Calu3 (cell line): Measurements from ENCODE around the gene CXCL16. TPM values are rescaled to one million over a fixed set of nuclear protein-coding genes. Genes with fewer than 3 reads are reported as not detected.
"Not testable (repeated sequence)": the region's sequence is repeated elsewhere in the genome, so short reads cannot be mapped to it uniquely, and the experiment has no call there.

Source experiments
- BruUV-seq: library from RNA; stranded (reverse); fragments of 400-500 nt; replicated peaks from 2 replicates; lab custom pipeline; 2021; lab: Mats Ljungman, UMichigan
- CTCF ChIA-PET: fragments of 300-600 bp; sonication (Branson Sonifier 250); formaldehyde crosslinking; loops from one replicate; lab custom pipeline; 2022; ENCODE audit warnings: antibody characterized with exemption; lab: Charles Lee
- DNase-seq: peaks from one replicate; pipeline ENCODE4 v3.0.0; 2022
- H3K27ac Mint-ChIP-seq: one replicate; pipeline ENCODE4 v1.8.0; 2022; ENCODE audit warnings: mixed read lengths; ENCODE audit not compliant: unreplicated experiment
- H3K27me3 Mint-ChIP-seq: one replicate; pipeline ENCODE4 v1.8.0; 2022; ENCODE audit warnings: mixed read lengths; ENCODE audit not compliant: unreplicated experiment
- H3K36me3 Mint-ChIP-seq: one replicate; pipeline ENCODE4 v1.8.0; 2022; ENCODE audit warnings: mild to moderate bottlenecking, moderate library complexity, mixed read lengths; ENCODE audit not compliant: insufficient read depth, unreplicated experiment
- H3K4me1 Mint-ChIP-seq: one replicate; pipeline ENCODE4 v1.8.0; 2022; ENCODE audit warnings: mild to moderate bottlenecking, low read depth, mixed read lengths; ENCODE audit not compliant: unreplicated experiment
- H3K4me3 Mint-ChIP-seq: one replicate; pipeline ENCODE4 v1.8.0; 2022; ENCODE audit warnings: mild to moderate bottlenecking, low read depth, moderate library complexity, mixed read lengths; ENCODE audit not compliant: unreplicated experiment
- H3K9me3 Mint-ChIP-seq: one replicate; pipeline ENCODE4 v1.8.0; 2022; ENCODE audit warnings: low read depth, mixed read lengths; ENCODE audit not compliant: unreplicated experiment
- intact Hi-C: fragments of 100-400 bp; cut with micrococcal nuclease; formaldehyde crosslinking; loops from one replicate; pipeline ENCODE4 v1.10.0; 2022; ENCODE audit not compliant: unreplicated experiment
- total RNA-seq: library from RNA; stranded (reverse); gene quantifications from 2 replicates; pipeline ENCODE4 v1.2.3, GENCODE V29; 2022
- TF ChIP-seq, protein P1 (sequence below): fragments of 200-600 bp; IDR thresholded peaks from one replicate; pipeline ENCODE4 v1.8.0; 2022; ENCODE audit warnings: antibody characterized with exemption; ENCODE audit not compliant: unreplicated experiment

CXCL16 gene
- total RNA-seq, 1 experiment from 2014 or later = 73.1 TPM

DNA sequence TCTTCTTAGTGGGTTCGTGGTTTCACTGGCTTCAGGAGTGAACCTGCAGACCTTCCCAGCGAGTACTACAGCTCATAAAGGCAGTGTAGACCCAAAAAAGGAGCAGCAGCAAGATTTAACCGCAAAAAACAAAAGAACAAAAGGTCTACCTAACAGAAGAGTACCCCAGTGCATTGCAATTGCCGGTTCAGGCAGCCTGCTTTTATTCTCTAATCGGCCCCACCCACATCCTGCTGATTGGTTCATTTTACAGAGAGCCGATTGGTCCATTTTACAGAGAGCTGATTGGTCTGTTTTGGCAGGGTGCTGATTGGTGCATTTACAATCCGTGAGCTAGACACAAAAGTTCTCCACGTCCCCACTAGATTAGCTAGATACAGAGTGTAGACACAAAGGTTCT, 31.3 kb downstream of the CXCL16 start:
- intact Hi-C loops = no loop called here
- peak overlapping the region; percentile 74 for H3K4me3 Mint-ChIP-seq
- BruUV-seq = no TSS peak

DNA sequence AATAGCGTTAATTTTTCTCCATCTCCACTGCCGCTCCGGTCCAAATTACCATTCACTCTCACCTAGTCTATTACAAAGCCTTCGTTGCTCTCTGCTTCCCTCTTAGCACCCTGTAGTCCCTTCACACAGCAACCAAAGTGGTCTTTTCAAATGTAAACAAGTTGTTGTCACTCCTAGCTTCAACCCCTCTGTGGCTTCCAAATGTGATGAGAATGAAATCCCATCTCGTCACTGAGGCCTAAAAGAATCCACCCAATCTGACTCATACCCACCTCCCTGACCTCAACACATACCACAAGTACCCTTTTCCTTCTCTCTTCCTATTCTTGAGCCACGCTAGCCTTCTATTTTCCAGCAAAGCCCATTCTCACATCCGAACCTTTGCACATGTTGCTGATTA, 33.6 kb downstream of the CXCL16 start:
- H3K9me3 Mint-ChIP-seq = no peaks in the 10 kb centered on the region
- peaks cover 29% of the 10 kb centered on the region for H3K4me1 Mint-ChIP-seq
- TF ChIP-seq, protein P1, sequence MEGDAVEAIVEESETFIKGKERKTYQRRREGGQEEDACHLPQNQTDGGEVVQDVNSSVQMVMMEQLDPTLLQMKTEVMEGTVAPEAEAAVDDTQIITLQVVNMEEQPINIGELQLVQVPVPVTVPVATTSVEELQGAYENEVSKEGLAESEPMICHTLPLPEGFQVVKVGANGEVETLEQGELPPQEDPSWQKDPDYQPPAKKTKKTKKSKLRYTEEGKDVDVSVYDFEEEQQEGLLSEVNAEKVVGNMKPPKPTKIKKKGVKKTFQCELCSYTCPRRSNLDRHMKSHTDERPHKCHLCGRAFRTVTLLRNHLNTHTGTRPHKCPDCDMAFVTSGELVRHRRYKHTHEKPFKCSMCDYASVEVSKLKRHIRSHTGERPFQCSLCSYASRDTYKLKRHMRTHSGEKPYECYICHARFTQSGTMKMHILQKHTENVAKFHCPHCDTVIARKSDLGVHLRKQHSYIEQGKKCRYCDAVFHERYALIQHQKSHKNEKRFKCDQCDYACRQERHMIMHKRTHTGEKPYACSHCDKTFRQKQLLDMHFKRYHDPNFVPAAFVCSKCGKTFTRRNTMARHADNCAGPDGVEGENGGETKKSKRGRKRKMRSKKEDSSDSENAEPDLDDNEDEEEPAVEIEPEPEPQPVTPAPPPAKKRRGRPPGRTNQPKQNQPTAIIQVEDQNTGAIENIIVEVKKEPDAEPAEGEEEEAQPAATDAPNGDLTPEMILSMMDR = no peak
- CTCF ChIA-PET = no interaction called here
- H3K27ac Mint-ChIP-seq = no peak overlapping the region
- no peak for DNase-seq
- H3K36me3 Mint-ChIP-seq = peaks cover 44% of the 10 kb centered on the region
- no peak overlapping the region for H3K4me3 Mint-ChIP-seq
- no TSS peak for BruUV-seq
- H3K27me3 Mint-ChIP-seq = no peaks in the 10 kb centered on the region
- intact Hi-C loops = no loop called here

More for the DNA sequence above, 31.3 kb downstream of the CXCL16 start:
- TF ChIP-seq, protein P1 = no peak
- peaks cover 11% of the 10 kb centered on the region for H3K4me1 Mint-ChIP-seq
- no peaks in the 10 kb centered on the region for H3K9me3 Mint-ChIP-seq
- peaks cover 34% of the 10 kb centered on the region for H3K36me3 Mint-ChIP-seq
- DNase-seq = no peak
- H3K27ac Mint-ChIP-seq = no peak overlapping the region
- CTCF ChIA-PET = no interaction called here
- H3K27me3 Mint-ChIP-seq = no peaks in the 10 kb centered on the region

DNA sequence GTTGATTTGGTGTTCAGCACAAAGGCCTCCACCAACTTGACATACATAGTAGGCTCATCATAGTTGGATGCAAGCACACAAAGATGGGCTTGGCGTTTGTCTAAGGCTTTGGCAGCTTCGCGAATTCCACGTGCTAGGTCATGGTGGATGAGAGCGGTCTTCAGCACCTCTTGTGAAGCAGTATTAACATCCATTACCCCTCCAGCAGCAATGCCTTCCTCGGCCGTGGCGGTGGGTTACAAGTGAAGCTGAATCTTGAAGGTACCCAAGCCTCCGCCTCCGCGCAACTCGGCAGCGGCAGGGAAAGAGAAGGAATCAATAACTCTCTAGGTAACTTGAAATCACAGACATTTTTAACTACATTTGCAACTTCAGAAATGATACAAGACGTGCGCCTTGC, 34.7 kb downstream of the CXCL16 start:
- DNase-seq = no peak
- intact Hi-C loops = loop anchor here (5.0 kb wide), 1 partner anchor 138 kb away; no protein-coding TSS in a partner anchor
- H3K27ac Mint-ChIP-seq = no peak overlapping the region
- H3K27me3 Mint-ChIP-seq = no peaks in the 10 kb centered on the region
- TF ChIP-seq, protein P1 = no peak
- peaks cover 34% of the 10 kb centered on the region for H3K36me3 Mint-ChIP-seq
- H3K4me1 Mint-ChIP-seq = peaks cover 32% of the 10 kb centered on the region
- no peaks in the 10 kb centered on the region for H3K9me3 Mint-ChIP-seq
- BruUV-seq = no TSS peak
- CTCF ChIA-PET = no interaction called here
- peak overlapping the region; percentile 93 for H3K4me3 Mint-ChIP-seq

DNA sequence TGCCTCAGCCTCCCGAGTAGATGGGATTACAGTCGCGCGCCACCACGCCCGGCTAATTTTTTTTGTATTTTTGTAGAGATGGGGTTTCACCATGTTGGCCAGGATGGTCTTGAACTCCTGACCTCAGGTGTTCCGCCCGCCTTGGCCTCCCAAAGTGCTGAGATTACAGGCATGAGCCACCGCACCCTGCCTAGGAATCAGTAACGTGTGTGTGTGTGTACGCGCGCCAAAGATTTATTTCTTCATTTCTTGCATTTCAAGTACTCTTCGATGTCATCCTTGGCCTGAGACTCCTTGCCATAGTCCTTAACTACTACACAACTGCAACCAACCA, 35.2 kb downstream of the CXCL16 start:
- CTCF ChIA-PET, H3K27ac Mint-ChIP-seq, DNase-seq, H3K9me3 Mint-ChIP-seq, H3K27me3 Mint-ChIP-seq: not testable (repeated sequence)
- intact Hi-C loops = loop anchor here (5.0 kb wide), 1 partner anchor 137 kb away; no protein-coding TSS in a partner anchor
- TSS peak; percentile 80 for BruUV-seq
- Mint-ChIP-seq H3K4me3 (peak overlapping the region; percentile 93), H3K4me1 (peaks cover 32% of the 10 kb centered on the region), H3K36me3 (peaks cover 29% of the 10 kb centered on the region)

DNA sequence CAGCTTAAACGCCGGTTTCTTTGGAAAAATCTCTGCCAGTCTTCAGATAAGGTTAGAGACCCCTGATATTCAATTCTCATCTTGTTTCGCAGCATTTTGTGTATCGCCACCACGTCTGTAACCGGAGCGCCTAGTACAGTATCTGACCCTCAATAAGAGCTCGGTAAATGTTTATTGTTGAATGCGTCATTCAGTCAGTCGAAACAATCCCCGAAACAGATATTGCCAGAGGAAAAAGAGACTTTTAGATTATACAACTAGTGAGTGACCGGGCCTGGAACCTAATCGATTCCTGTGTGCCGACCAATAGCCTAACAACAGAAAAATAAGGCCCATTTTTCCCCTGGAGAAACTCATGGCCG, 36.4 kb downstream of the CXCL16 start:
- peaks cover 29% of the 10 kb centered on the region for H3K36me3 Mint-ChIP-seq
- H3K4me1 Mint-ChIP-seq = peaks cover 32% of the 10 kb centered on the region
- H3K27ac Mint-ChIP-seq = peak overlapping the region; percentile 61
- no peak for DNase-seq
- H3K27me3 Mint-ChIP-seq = no peaks in the 10 kb centered on the region
- BruUV-seq = no TSS peak
- intact Hi-C loops = loop anchor here (5.0 kb wide), 1 partner anchor 136 kb away; no protein-coding TSS in a partner anchor
- peak overlapping the region; percentile 93 for H3K4me3 Mint-ChIP-seq
- no peaks in the 10 kb centered on the region for H3K9me3 Mint-ChIP-seq
- TF ChIP-seq, protein P1 = no peak
- CTCF ChIA-PET = interaction anchor here (0.9 to 1.0 kb wide), 2 partner anchors 23 to 87 kb away, joined by 3 to 4 read pairs; no protein-coding TSS in a partner anchor
